Left ventricle myocardium inferior (tissue), 1 donor: ENCODE measurements around the gene DENND1A. TPM values are rescaled to one million over a fixed set of nuclear protein-coding genes. Genes with fewer than 3 reads are reported as not detected.

Experiments used
- DNase-seq: peaks from one replicate; pipeline ENCODE4 v3.0.0-alpha.2; 2020
- H3K27ac ChIP-seq: fragments of 200-600 bp; replicated peaks from 2 replicates; pipeline ENCODE4 v1.8.0; 2021
- H3K27me3 ChIP-seq: fragments of 200-600 bp; 2 replicates; pipeline ENCODE4 v1.8.0; 2021; ENCODE audit warnings: low read depth
- H3K36me3 ChIP-seq: fragments of 200-600 bp; 2 replicates; pipeline ENCODE4 v1.8.0; 2021
- H3K4me1 ChIP-seq: fragments of 200-600 bp; 2 replicates; pipeline ENCODE4 v1.8.0; 2021
- H3K4me3 ChIP-seq: fragments of 200-600 bp; 2 replicates; pipeline ENCODE4 v1.8.0; 2021; ENCODE audit warnings: mild to moderate bottlenecking, moderate library complexity
- H3K9me3 ChIP-seq: fragments of 200-600 bp; replicated peaks from 2 replicates; pipeline ENCODE4 v1.8.0; 2021
- CTCF ChIP-seq: fragments of 200-600 bp; IDR thresholded peaks from 2 replicates; pipeline ENCODE4 v1.8.0; 2021; ENCODE audit warnings: antibody characterized with exemption, mild to moderate bottlenecking, borderline replicate concordance
- intact Hi-C: fragments of 100-400 bp; cut with micrococcal nuclease; formaldehyde crosslinking; loops from one replicate; pipeline ENCODE4 v1.11.0; 2022
- total RNA-seq: library from RNA; stranded (reverse); fragmentation: NEBNext Ultra II Directional; extraction: Animal tissue kit (Norgen Biotek cat#: 25700); gene quantifications from one replicate; pipeline ENCODE4 v1.2.1, GENCODE V29; 2021
- donor health status: DM: no; HTN: yes; CAD: no; lungs with severe emphysema.

DENND1A gene
- total RNA-seq, 1 donor from 2014 or later, result 12.2 TPM

- peaks cover 15% of the 10 kb centered on the region for H3K9me3 ChIP-seq
- DNase-seq, result no peak
- intact Hi-C loops, result no loop called here
- H3K27me3 ChIP-seq, result no peaks in the 10 kb centered on the region
- peaks cover under 1% of the 10 kb centered on the region for H3K36me3 ChIP-seq
- no peak overlapping the region for H3K27ac ChIP-seq
- H3K4me3 ChIP-seq, result no peak overlapping the region
- H3K4me1 ChIP-seq, result no peaks in the 10 kb centered on the region
- no peak for TF ChIP-seq CTCF
Observed at GRCh38 chr9:123590499-123590898, 339.4 kb downstream of the DENND1A start.

- H3K4me1 ChIP-seq, result no peaks in the 10 kb centered on the region
- peaks cover 15% of the 10 kb centered on the region for H3K9me3 ChIP-seq
- intact Hi-C loops, result no loop called here
Observed at GRCh38 chr9:123589361-123590239, 340.3 kb downstream of the DENND1A start.

GRCh38 chr9:123586275-123586674 is 343.7 kb downstream of the DENND1A start:
- peaks cover 19% of the 10 kb centered on the region for H3K36me3 ChIP-seq
- H3K4me1 ChIP-seq, result no peaks in the 10 kb centered on the region
- no peaks in the 10 kb centered on the region for H3K27me3 ChIP-seq
- peaks cover 15% of the 10 kb centered on the region for H3K9me3 ChIP-seq
- no peak overlapping the region for H3K27ac ChIP-seq
- no peak for DNase-seq
- intact Hi-C loops, result no loop called here
- no peak for TF ChIP-seq CTCF
- no peak overlapping the region for H3K4me3 ChIP-seq

More at GRCh38 chr9:123589361-123590239, 340.3 kb downstream of the DENND1A start:
- Histone ChIP-seq H3K36me3 (no peaks in the 10 kb centered on the region), H3K4me3 (no peak overlapping the region), H3K27ac (no peak overlapping the region), H3K27me3 (no peaks in the 10 kb centered on the region)
- no peak for DNase-seq
- TF ChIP-seq CTCF, result no peak

- Histone ChIP-seq H3K4me3 (no peak overlapping the region), H3K27me3 (no peaks in the 10 kb centered on the region), H3K36me3 (peaks cover 21% of the 10 kb centered on the region), H3K4me1 (no peaks in the 10 kb centered on the region), H3K27ac (no peak overlapping the region), H3K9me3 (peaks cover 15% of the 10 kb centered on the region)
- TF ChIP-seq CTCF, result no peak
- no peak for DNase-seq
- intact Hi-C loops, result no loop called here
Observed at GRCh38 chr9:123584202-123585176, 345.4 kb downstream of the DENND1A start.

GRCh38 chr9:123583646-123584045 is 346.3 kb downstream of the DENND1A start:
- Histone ChIP-seq H3K27me3 (no peaks in the 10 kb centered on the region), H3K36me3 (peaks cover 21% of the 10 kb centered on the region), H3K4me3 (no peak overlapping the region), H3K27ac (no peak overlapping the region), H3K9me3 (peaks cover 15% of the 10 kb centered on the region), H3K4me1 (no peaks in the 10 kb centered on the region)
- no peak for DNase-seq
- no peak for TF ChIP-seq CTCF
- intact Hi-C loops, result no loop called here
